Inflammatory macrophage treated with lipopolysaccharide for 1 hour (primary cell): ENCODE results near the gene SYNE1.
"Not testable (repeated sequence)": the region's sequence is repeated elsewhere in the genome, so short reads cannot be mapped to it uniquely, and the experiment has no call there.

Source experiments
- DNase-seq, 2 donors: peaks; one replicate each; pipeline ENCODE4 v3.0.0-alpha.2; 2020 to 2022

SYNE1 gene

DNA sequence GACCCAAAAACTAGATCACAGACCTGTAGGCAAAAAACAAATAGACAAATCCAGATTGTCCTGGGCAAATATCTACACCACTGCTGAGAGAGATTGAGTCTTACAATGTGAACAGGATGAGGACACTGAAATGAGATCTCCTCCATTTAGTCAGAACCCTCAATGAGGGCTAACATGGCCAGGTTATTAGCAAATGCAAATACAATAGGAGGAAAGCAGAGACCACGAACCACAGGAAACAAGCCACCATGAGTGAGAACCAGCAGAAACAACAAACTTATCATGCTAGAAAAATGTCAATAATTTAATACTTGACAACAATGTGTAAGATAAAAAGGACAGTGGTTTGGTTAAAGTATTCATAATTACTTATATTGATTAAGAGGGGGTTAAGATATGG is 162.8 kb downstream of the SYNE1 start:
- no peak for DNase-seq

DNA sequence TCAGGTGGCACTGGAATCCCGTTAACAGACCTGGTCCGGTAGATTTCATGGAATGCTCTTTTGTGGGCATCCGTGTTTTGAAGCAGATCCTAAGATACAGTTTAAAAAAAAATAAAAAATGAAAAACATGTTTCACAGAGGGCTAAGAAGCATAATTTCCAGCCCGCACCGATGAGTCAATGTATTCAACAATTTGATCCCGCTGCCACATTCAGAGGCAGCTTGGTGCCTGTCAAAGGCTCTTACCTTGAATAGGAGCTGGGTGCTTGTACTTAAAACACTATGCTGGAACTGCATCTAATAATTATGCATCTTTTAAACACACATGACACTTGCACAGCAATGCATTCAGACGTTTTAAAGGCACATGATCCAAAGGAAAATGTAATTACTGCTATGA is 164.8 kb downstream of the SYNE1 start:
- DNase-seq: no peak

DNA sequence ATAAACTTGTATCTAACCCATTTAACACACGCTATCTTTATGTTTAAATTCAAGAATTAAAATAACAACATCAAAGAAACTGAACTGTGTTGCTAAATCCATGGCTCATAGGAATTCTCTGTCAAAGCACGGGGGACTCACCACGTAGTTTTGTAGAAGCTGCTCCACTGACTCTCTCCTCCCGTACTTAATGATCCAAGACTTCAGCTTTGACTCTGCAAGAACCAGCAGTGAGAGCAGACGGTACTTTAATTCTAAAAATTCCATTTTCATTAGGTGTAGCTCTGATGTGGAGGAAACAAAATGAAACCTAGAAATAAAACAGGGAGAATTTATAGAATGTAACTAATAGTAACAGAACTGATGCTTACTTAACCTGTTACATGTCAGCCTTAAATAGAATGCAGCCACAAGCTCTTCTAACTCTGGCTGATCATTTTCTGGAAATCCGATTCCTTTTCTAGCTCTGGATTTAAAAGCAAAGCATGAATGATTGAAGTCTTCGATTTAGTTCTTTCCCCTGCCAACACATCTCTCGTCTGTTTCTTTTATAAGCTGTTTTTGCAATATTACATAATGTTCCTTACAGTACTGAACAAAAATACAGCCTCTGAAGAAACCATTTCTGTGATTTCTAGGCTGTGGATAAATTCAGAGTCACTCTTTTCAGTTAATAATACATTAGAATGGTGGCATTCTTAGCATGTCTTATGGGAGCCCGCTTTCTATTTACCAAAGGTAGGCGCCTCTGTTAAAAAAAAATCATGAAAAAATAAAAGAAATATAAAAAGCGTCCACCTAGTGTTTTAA is 165.5 kb downstream of the SYNE1 start:
- no peak for DNase-seq

DNA sequence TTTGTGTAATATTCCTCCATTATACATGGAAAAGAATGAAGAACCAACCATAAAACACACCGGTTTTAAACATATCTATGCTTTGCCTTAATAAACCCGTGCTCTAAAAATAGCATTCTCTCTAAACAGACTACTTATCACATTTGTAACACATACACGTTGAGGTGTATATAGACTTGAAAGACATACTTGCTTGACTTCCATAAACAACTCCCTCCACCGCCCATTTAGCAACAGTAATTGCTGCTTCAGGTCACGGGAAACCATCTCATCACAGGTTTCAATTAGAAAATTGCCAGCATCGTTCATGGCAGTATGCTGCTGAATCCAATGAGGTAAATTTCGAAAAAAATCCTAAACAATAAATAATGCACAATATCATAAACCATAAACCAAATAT is 174.0 kb downstream of the SYNE1 start:
- no peak for DNase-seq

DNA sequence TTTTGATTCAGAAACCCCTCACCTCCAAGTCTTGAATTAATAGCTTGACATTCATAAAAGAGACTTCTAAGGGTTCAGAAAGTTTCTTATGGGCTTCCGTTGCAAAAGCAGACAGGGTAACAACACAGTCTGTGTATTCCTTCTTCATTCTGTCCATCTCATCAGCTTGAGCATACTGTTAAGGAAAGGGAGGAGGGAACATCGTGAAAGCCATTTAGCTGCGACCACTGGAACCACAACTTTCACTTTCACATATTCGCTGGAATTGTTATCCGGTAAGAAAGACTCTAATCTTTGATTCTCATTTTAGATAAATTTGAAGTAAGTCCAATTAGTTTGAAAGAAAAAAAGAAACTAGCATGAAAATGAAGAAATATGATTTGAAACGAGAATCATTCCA is 174.4 kb downstream of the SYNE1 start:
- no peak for DNase-seq

- no peak for DNase-seq
These were observed 175.6 kb downstream of the SYNE1 start for GRCh38 chr6:152461556-152461955.

- DNase-seq: no peak
These were observed 178.2 kb downstream of the SYNE1 start for GRCh38 chr6:152458648-152459644.

DNA sequence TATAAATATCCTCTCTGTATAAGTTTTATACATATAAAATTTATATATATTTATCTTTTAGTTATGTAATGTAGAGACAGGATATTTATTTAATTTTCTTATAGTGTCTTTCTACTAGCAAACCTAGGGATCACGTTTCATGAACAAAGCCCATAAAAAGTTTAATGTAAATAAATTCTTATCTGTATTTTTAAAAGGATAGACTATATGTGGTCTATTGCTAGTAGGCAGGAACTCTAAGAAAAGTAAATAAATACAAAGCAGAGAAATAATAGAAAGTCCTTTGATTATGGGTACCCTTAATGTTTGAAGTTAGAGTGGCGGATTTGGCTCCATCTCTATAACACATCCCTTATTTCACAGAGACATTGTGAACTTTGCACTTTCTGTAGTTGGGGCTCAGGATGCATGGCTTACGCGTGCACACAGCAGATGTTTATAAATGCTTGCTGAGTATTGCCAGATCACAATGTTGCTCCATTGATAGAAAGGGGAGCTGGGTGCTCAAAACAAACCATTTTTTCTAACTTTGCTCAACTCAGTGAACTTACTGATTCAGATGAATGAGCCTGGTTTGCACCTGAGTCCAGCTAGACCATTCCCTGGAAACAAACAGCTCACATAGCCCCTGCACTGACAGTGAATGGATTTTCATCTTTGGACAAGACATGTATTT is 179.1 kb downstream of the SYNE1 start:
- no peak for DNase-seq

- DNase-seq: no peak
These were observed 183.2 kb downstream of the SYNE1 start for GRCh38 chr6:152454003-152454402.

- no peak for DNase-seq
These were observed 183.7 kb downstream of the SYNE1 start for GRCh38 chr6:152453421-152453820.

DNA sequence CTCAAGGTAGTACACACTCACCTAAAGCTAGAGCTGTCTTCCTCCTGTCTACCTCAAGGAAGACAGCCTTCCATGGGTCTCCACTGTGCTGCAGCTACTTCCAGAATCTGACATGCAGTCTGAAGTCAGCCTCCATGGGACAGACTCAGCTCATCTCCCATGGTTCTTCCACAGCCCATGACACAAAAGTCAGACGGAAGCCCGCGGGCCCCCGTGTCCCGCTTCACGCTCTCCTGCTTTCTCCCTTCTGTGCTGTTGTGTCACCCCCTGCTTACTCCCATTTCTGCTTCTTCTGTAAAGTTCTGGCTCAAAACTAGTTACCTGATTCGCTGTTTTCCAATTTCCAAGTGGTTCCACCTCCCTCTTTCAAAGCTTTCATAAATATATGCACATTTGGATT is 184.5 kb downstream of the SYNE1 start:
- no peak for DNase-seq

DNA sequence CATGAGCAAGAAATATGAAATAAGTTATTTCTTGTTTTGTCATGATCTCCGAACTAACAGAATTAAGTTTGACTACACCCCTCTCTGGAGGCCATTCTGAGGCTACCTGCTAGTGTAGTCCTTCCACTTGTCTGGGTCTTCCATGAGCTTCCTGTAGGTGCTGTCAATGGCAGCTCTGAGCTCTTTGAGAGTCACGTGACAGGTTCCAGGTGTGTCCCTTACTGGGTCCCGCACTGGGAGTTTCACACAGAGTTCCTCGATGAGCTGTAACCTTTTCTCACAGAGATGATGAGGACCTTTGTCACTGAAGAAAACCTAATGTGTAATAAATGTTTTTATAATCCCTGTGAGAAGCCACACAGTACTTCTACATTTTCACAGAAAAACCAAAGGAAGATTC is 186.6 kb downstream of the SYNE1 start:
- no peak for DNase-seq

DNA sequence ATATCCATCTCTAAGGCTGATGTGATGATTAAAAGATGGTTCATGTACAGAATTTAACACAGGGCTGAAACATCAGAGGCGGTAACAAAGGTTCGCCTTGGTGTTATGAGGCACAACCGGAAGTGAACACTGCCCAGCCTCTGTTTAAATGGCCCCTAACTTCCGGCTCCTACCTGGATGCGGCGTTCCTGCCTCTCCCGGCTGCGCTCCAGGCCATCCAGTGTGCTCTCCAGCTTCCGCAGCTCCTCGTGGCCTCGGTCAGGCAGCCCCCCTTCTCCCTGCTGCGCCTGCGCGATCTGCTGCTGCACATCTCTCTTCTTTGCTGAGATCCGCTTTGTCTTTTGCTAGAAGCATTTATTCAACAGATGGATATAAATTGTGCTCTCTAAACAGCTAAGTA is 195.3 kb downstream of the SYNE1 start:
- no peak for DNase-seq

- DNase-seq: no peak
These were observed 201.3 kb downstream of the SYNE1 start for GRCh38 chr6:152435816-152436215.

DNA sequence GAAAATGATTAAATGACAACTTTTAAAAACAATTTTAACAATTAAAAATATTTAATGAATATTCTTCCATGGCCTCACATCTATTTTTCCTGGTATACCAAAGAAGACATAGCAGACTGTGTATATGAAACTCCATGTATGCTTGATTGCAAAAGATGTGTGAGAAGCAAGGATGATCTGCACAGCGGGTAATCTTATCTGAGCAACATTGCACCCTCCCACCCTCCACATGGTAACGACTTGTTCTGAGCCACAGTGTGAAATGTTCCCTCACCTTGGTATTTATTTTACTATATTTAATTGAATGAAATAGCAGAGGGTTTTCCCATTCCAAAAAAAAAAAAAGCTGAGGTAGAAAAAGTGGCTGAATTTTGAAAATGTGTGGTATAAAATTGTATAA is 204.4 kb downstream of the SYNE1 start:
- DNase-seq: no peak

GRCh38 chr6:152428126-152428525 is 209.0 kb downstream of the SYNE1 start:
- no peak for DNase-seq

DNA sequence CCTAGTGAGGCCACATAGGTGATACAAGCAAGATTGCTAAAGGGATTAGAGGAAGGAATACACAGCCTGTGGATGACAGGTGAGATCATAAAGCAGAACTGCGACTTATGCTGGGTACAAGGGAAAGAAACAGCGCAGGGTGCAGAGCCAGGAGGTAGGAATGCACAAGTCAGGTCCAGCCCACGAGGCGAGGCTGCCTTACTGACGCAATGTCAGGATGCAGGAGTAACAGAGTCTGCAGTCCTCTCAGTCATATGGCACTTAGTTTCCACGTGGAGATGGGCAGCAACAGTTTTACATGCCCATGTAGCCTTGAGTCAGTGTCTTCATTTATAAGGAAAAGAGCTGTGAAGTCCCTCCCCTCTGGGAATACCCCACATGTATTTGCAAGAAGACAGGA is 210.9 kb downstream of the SYNE1 start:
- DNase-seq: no peak

- no peak for DNase-seq
These were observed 213.7 kb downstream of the SYNE1 start for GRCh38 chr6:152423216-152424103.

- not testable (repeated sequence) for DNase-seq
These were observed 215.7 kb downstream of the SYNE1 start for GRCh38 chr6:152421496-152421895.

GRCh38 chr6:152420696-152421095 is 216.5 kb downstream of the SYNE1 start:
- DNase-seq: no peak

GRCh38 chr6:152418551-152418950 is 218.6 kb downstream of the SYNE1 start:
- DNase-seq: no peak

- DNase-seq: no peak
These were observed 220.5 kb downstream of the SYNE1 start for GRCh38 chr6:152416652-152417051.
